ENCODE measurements around the gene BRPF3. TPM values are rescaled to one million over a fixed set of nuclear protein-coding genes. Genes with fewer than 3 reads are reported as not detected.

Gene BRPF3
- total and polyA plus RNA-seq, 2 of the 13 experiments (the other 11 are each of a cell fraction or from before 2014, with no cell fraction given) = 12.3 to 22.9 TPM

DNA sequence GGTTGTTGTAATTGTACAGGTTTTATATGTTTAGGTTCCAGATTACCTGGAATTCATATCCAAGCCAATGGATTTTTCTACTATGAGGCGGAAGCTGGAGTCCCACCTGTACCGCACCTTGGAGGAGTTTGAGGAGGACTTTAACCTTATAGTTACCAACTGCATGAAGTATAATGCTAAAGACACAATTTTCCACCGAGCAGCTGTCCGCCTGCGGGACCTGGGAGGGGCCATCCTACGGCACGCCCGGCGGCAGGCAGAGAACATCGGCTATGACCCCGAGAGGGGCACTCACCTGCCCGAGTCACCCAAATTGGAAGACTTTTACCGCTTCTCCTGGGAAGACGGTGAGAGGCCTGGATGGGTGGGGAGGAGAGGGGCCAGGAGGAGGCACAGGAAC is 13.6 kb downstream of the BRPF3 start:
- FAIRE-seq = no peak
- no peak for ATAC-seq
- Histone ChIP-seq H3K27me3 (ENCODE audit: control insufficient read depth in 1 of 2, insufficient read depth in 2 of 2, low read length in 2 of 2) (no peaks in the 10 kb centered on the region), H3K4me2 (ENCODE audit: low read depth, low read length) (no peak overlapping the region), H3K9ac (ENCODE audit: insufficient read depth, low read depth, low read length) (no peak overlapping the region), H3K27ac (ENCODE audit: extremely low read length, insufficient read depth, low read length) (no peak overlapping the region), H3K9me3 (ENCODE audit: low read length) (no peaks in the 10 kb centered on the region), H2AFZ (ENCODE audit: low read length) (no peak overlapping the region), H3K36me3 (replicated peaks in 1 of 2; ENCODE audit: control insufficient read depth in 1 of 2, insufficient read depth in 2 of 2, low read length in 2 of 2) (peaks cover 57 to 94% of the 10 kb centered on the region in 2 experiments), H3K4me1 (ENCODE audit: insufficient read depth, low read length) (peaks cover 22% of the 10 kb centered on the region), H3K4me3 (replicated peaks in 1 of 3; ENCODE audit: insufficient read depth in 1 of 3, low read depth in 2 of 3, low read length in 3 of 3) (no peak overlapping the region), H4K20me1 (ENCODE audit: insufficient read depth, low read length) (no peaks in the 10 kb centered on the region), H3K79me2 (ENCODE audit: insufficient read depth, low read length) (no peaks in the 10 kb centered on the region)
- WGBS (ENCODE audit: low lambda C conversion rate) = 96% methylated on average over 14 of the region's 14 CpGs
- TF ChIP-seq ZNF205 (CRISPR knock-in tag; IDR thresholded peaks at IDR 0.05) (no peak), ZKSCAN5 (CRISPR knock-in tag; IDR thresholded peaks at IDR 0.05) (no peak), ZNF570 (CRISPR knock-in tag; IDR thresholded peaks at IDR 0.05; ENCODE audit: borderline replicate concordance) (no peak), HNRNPL (IDR thresholded peaks at IDR 0.05; ENCODE audit: low read depth, low read length) (no peak), HNF4G (IDR thresholded peaks at IDR 0.05; ENCODE audit: borderline replicate concordance, low read depth, low read length) (no peak), HNF4G (CRISPR knock-in tag; IDR thresholded peaks at IDR 0.05; ENCODE audit: borderline replicate concordance, low read depth) (no peak), ZNF788 (CRISPR knock-in tag; IDR thresholded peaks at IDR 0.05; ENCODE audit: borderline replicate concordance) (no peak), ZSCAN31 (CRISPR knock-in tag; IDR thresholded peaks at IDR 0.05; ENCODE audit: low read depth) (no peak), RXRB (CRISPR knock-in tag; IDR thresholded peaks at IDR 0.05; ENCODE audit: borderline replicate concordance) (no peak), FLYWCH1 (CRISPR knock-in tag; IDR thresholded peaks at IDR 0.05) (0 out of 2 replicates have a peak, but pooled peaks have one; percentile 55)
- no peak for DNase-seq (ENCODE audit: low spot score)
- no TSS peak for BruUV-seq (replicated peaks)
- POLR2A ChIA-PET = interaction anchor here (0.9 to 1.4 kb wide), 2 partner anchors 13 to 15 kb away, joined by 3 read pairs; no protein-coding TSS in a partner anchor
- CTCF ChIA-PET (ENCODE audit: low intra/inter-chr PET ratio, low total read pairs) = no interaction called here
- intact Hi-C loops (cut with micrococcal nuclease; ENCODE audit: unreplicated experiment) (no loop called here), in situ Hi-C loops (cut with HindIII; ENCODE audit: extremely low pct_ligation_motif_present, low pct_unique_long_range_greater_than_20kb) (no loop called here)

Measured in HepG2 (cell line).